Fibroblast of mammary gland (primary cell): ENCODE results near the gene SLC36A4.

ENCODE experiments used
- DNase-seq: peaks from one replicate; pipeline ENCODE4 v3.0.0-alpha.2; 2010; ENCODE audit warnings: low read depth
- H3K4me3 ChIP-seq: 2 replicates; pipeline ENCODE4 v1.5.1; 2011; ENCODE audit warnings: low read depth, mild to moderate bottlenecking, low read length, moderate library complexity; ENCODE audit not compliant: control insufficient read depth
- TF ChIP-seq, protein P1 (sequence below): conservative IDR thresholded peaks from 2 replicates; pipeline ENCODE4 v1.5.1; 2011; ENCODE audit warnings: low read depth, low read length, inconsistent platforms; ENCODE audit not compliant: control insufficient read depth, insufficient read depth

SLC36A4 gene

DNA sequence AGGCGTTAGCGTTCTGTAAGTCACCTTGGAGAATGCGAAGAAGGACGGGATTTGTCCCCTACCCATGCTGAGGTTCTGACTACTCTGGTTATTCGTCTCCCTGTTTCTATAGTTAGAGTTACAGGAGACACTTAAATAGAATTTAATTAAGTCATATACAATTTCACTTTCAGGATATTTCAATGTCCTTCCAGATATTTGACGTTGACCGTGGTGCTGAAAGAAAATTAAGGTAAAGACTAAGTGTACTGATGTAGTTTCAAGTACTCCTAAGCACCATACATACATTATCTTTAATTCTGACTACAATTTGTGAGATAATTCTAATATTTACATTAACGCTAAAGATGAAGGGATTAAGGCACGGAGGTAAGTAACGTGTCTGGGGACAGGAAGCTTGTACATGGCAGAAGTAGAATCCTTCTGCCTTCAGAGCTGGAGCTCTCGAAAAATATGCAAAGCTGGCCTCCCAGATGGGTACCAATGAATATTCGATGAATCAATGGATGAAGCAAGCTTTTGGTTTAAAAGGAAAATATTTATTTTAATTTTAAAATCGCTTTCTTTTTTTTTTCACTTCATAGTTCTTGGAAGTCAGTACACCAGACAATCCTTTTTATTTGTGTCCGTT lies 539 bp upstream of the SLC36A4 start:
- TF ChIP-seq, protein P1, sequence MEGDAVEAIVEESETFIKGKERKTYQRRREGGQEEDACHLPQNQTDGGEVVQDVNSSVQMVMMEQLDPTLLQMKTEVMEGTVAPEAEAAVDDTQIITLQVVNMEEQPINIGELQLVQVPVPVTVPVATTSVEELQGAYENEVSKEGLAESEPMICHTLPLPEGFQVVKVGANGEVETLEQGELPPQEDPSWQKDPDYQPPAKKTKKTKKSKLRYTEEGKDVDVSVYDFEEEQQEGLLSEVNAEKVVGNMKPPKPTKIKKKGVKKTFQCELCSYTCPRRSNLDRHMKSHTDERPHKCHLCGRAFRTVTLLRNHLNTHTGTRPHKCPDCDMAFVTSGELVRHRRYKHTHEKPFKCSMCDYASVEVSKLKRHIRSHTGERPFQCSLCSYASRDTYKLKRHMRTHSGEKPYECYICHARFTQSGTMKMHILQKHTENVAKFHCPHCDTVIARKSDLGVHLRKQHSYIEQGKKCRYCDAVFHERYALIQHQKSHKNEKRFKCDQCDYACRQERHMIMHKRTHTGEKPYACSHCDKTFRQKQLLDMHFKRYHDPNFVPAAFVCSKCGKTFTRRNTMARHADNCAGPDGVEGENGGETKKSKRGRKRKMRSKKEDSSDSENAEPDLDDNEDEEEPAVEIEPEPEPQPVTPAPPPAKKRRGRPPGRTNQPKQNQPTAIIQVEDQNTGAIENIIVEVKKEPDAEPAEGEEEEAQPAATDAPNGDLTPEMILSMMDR: no peak
- peak; percentile 31 for DNase-seq
- peak overlapping the region; percentile 85 for H3K4me3 ChIP-seq

DNA sequence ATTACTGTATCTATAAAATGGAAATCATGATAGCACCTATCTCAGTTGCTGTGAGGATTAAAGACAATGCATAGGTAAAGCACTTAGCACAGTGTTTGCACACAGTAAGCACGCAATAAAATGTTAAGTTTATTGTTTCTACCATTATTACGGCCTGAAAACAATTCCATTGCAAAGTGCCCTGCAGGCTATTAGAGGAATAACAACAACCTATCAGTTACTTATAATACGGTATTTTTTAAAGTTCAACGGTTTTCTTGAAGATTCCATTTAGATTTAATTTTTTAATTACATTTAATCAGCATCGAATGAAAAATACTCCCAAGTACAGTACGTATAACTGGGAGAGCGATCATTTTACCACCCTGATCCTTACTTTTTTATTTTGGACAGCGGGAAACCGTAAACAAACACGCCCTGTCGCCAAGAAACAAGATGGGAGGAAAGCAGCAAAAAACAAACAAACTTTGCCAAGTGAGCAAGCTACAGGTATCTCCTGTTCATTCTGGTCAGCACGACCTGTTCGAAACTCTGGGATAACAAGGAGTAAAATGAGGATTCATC lies 893 bp downstream of the SLC36A4 start:
- peak; percentile 49 for DNase-seq
- TF ChIP-seq, protein P1: peak; percentile 48
- H3K4me3 ChIP-seq: peak overlapping the region; percentile 85

DNA sequence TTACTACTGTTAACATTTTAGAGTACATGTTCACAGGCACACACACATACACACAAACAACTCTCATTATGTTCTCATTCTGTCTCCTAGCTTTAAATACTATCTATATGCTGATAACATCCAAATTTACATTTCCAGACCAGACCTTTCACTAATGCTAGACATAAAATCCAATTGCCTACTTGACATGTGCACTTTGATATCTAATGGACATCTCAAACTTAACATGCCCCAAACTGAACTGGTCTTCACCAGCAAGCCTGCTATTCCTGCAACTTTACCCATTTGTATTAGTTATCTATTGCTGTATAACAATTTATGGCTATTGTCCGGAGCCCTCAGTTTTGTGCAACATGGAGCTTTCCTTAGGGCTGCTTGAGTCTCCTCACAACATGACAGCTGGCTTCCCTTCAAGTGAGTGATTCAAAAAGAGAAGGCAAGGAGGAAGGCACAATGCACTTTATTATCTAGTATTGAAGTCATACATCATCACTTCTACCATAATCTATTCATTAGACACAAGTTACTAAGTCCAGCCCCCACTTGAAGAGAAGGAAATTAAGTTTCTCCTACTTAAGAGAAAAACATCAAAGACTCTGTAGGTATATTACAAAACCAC lies 3.0 kb downstream of the SLC36A4 start:
- TF ChIP-seq, protein P1: no peak
- DNase-seq: no peak
- no peak overlapping the region for H3K4me3 ChIP-seq

DNA sequence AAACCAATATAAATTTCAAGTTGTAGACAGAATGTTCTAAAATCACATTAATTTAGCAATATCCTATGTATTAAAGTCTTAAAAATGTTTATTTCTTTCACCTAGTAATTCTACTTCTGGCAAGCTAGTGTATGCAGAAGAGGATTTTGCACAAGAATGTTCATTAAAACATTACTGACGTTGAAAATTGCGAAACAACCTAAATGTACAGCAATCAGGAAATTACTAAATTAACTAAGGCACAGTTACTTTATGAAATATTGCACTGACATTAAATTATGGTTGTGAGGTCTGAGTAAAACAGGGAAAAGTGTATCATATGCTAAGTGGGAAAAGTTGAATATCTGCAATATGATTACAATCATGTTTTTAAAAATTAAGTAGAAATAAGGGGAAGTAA lies 4.1 kb downstream of the SLC36A4 start:
- no peak overlapping the region for H3K4me3 ChIP-seq
- TF ChIP-seq, protein P1: no peak
- no peak for DNase-seq

DNA sequence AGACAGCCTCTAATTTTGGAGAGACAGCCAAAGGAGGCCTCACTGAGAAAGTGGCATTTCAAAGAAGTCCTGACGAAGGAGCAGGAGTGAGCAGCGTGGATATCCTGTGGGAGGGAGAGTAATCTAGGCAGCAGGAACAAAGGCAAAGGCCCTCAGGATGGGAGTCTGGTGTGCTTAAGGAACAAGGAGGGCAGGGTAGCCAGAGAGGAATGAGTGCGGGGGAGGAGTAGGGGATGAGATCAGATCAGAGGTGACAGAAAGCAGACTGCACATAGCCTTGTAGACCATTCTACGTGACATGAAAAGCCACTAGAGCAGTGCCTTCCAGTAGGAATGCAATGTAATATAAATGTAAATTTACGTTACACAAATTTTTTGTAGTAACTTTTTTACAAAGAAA lies 5.6 kb downstream of the SLC36A4 start:
- TF ChIP-seq, protein P1: no peak
- no peak overlapping the region for H3K4me3 ChIP-seq
- no peak for DNase-seq

DNA sequence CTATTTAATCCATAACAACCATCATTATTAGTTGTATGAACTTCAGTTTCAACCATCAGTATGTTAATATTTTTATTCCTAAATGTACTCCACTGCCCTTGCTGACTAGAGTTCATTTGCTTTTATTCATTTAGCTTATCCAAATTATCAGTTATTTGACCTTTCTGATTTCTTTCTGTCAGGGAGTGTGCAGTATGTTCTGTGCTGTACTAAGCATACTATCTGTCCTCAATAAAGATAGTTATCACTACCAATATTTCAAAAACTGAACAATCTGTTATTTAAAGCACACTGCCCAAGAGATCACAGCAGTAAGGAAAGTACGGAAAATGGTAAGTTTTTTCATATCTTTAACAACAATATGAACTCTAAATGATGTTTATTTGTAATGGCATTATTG lies 8.3 kb downstream of the SLC36A4 start:
- TF ChIP-seq, protein P1: no peak
- DNase-seq: no peak
- H3K4me3 ChIP-seq: no peak overlapping the region
